ENCODE results near the gene CLCN4.

CLCN4 gene

GRCh38 chrX:10174051-10174450 lies 17.3 kb downstream of the CLCN4 start:
- no peak for TF ChIP-seq CTCF (IDR thresholded peaks at IDR 0.05; ENCODE audit: low read depth, low read length, missing control alignments)
- no peak for DNase-seq
- Histone ChIP-seq H3K27ac (peak overlapping the region; percentile 83), H3K27me3 (replicated peaks) (no peaks in the 10 kb centered on the region), H3K4me3 (ENCODE audit: low read depth, low read length) (no peak overlapping the region), H3K36me3 (replicated peaks) (no peaks in the 10 kb centered on the region)
- in situ Hi-C loops (cut with HindIII; ENCODE audit: low pct_ligation_motif_present, low sequenced_read_pairs) = no loop called here

GRCh38 chrX:10174810-10175209 lies 18.0 kb downstream of the CLCN4 start:
- in situ Hi-C loops (cut with HindIII; ENCODE audit: low pct_ligation_motif_present, low sequenced_read_pairs) = loop anchor here (25.0 kb wide), 1 partner anchor 937 kb away; the partner anchor contains the start of gene HCCS
- TF ChIP-seq CTCF (IDR thresholded peaks at IDR 0.05; ENCODE audit: low read depth, low read length, missing control alignments) = no peak
- H3K27me3 ChIP-seq (replicated peaks) = no peaks in the 10 kb centered on the region
- DNase-seq = peak; percentile 7
- no peak overlapping the region for H3K4me3 ChIP-seq (ENCODE audit: low read depth, low read length)
- no peaks in the 10 kb centered on the region for H3K36me3 ChIP-seq (replicated peaks)
- peak overlapping the region; percentile 82 for H3K27ac ChIP-seq

- Histone ChIP-seq H3K4me3 (ENCODE audit: low read depth, low read length) (no peak overlapping the region), H3K27me3 (replicated peaks) (no peaks in the 10 kb centered on the region), H3K27ac (peak overlapping the region; percentile 82), H3K36me3 (replicated peaks) (no peaks in the 10 kb centered on the region)
- DNase-seq = peak; percentile 75
- no peak for TF ChIP-seq CTCF (IDR thresholded peaks at IDR 0.05; ENCODE audit: low read depth, low read length, missing control alignments)
- in situ Hi-C loops (cut with HindIII; ENCODE audit: low pct_ligation_motif_present, low sequenced_read_pairs) = loop anchor here (25.0 kb wide), 1 partner anchor 937 kb away; the partner anchor contains the start of gene HCCS
These were observed 18.6 kb downstream of the CLCN4 start for GRCh38 chrX:10175319-10175871.

GRCh38 chrX:10176121-10177003 lies 19.6 kb downstream of the CLCN4 start:
- H3K4me3 ChIP-seq (ENCODE audit: low read depth, low read length) = no peak overlapping the region
- TF ChIP-seq CTCF (IDR thresholded peaks at IDR 0.05; ENCODE audit: low read depth, low read length, missing control alignments) = no peak
- H3K27ac ChIP-seq = peak overlapping the region; percentile 82
- H3K27me3 ChIP-seq (replicated peaks) = no peaks in the 10 kb centered on the region
- no peaks in the 10 kb centered on the region for H3K36me3 ChIP-seq (replicated peaks)
- in situ Hi-C loops (cut with HindIII; ENCODE audit: low pct_ligation_motif_present, low sequenced_read_pairs) = loop anchor here (25.0 kb wide), 1 partner anchor 936 kb away; the partner anchor contains the start of gene HCCS
- no peak for DNase-seq

- no peak for DNase-seq
- H3K4me3 ChIP-seq (ENCODE audit: low read depth, low read length) = no peak overlapping the region
- no peaks in the 10 kb centered on the region for H3K27me3 ChIP-seq (replicated peaks)
- in situ Hi-C loops (cut with HindIII; ENCODE audit: low pct_ligation_motif_present, low sequenced_read_pairs) = loop anchor here (25.0 kb wide), 1 partner anchor 935 kb away; the partner anchor contains the start of gene HCCS
- no peaks in the 10 kb centered on the region for H3K36me3 ChIP-seq (replicated peaks)
- TF ChIP-seq CTCF (IDR thresholded peaks at IDR 0.05; ENCODE audit: low read depth, low read length, missing control alignments) = no peak
- no peak overlapping the region for H3K27ac ChIP-seq
These were observed 20.2 kb downstream of the CLCN4 start for GRCh38 chrX:10177004-10177396.
